LNCaP clone FGC (cell line): ENCODE results near the gene ABLIM1.

Experiments used
- DNase-seq: peaks from one replicate; pipeline ENCODE4 v3.0.0-alpha.2; 2011; ENCODE audit warnings: low read depth
- H3K4me3 ChIP-seq: 2 replicates; pipeline ENCODE4 v1.5.1; 2011; ENCODE audit warnings: mild to moderate bottlenecking, low read depth, low read length, control low read depth
- CTCF ChIP-seq: IDR thresholded peaks from 2 replicates; pipeline ENCODE4 v1.5.1; 2012; ENCODE audit warnings: mild to moderate bottlenecking; ENCODE audit not compliant: control insufficient read depth, insufficient read depth; ENCODE audit errors: extremely low read depth

The ABLIM1 gene

DNA sequence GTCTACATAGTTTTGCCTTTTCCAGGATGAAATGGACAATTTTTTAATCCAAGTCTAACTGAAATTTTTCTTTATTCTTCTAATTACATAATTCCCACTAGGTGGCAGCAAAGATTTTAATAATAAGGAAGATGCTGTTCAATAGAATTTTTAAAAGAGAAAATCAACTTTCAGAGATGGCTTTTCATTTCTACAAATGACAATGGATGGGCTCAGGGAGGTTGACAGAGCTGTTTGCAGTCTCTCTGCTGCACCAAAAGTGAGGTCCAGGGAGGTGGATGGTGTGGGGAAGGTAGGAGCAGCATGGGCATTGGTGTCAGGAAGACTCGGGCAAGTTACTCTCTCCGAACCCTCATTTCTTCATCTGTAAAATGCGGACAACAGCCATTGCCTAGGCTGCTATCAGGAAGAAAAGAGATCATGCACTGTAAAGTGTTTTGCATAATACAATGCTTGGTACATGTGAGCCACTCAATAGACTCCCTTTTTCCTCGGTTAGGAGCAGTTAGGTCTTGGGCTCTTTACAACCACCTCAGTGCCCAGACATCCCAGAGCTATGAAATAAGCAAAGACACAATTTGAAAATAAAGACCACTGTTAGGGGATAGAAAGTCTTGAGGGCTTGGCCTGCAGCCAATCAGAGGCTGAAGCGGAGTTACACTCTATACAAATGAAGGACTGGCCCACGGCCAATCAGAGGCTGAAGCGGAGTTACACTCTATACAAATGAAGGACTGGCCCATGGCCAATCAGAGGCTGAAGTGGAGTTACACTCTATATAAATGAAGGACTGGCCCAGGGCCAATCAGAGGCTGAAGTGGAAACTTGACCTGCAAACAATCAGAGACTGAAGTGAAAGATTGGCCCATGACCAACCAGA, 107.1 kb downstream of the ABLIM1 start:
- TF ChIP-seq CTCF, result 0 out of 2 replicates have a peak, but pooled peaks have one; percentile 3
- peak; percentile 79 for DNase-seq
- H3K4me3 ChIP-seq, result no peak overlapping the region

DNA sequence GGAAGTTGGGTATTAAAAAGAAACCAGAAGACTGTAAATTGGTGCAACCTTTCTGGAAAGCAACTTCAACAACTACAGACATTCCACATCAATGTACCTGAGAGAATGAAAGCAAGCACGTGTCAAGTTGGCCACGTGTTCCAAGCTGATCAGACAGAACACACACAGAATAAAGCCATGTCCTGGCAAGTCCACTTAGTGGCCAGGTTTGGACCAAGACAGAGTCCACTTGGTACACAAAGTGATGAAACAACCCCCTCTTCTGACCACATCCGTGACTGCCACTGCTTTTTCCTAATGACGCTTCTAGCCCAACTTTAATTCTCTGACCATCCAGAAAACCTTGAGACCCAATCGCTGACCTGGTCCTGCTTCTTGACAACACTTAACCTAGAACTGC, 109.4 kb downstream of the ABLIM1 start:
- no peak overlapping the region for H3K4me3 ChIP-seq
- peak; percentile 69 for DNase-seq
- peak; percentile 87 for TF ChIP-seq CTCF

GRCh38 chr10:114547514-114547913, 110.6 kb downstream of the ABLIM1 start:
- no peak for TF ChIP-seq CTCF
- DNase-seq, result no peak
- no peak overlapping the region for H3K4me3 ChIP-seq

GRCh38 chr10:114547056-114547455, 111.0 kb downstream of the ABLIM1 start:
- no peak for TF ChIP-seq CTCF
- no peak overlapping the region for H3K4me3 ChIP-seq
- no peak for DNase-seq

- no peak for TF ChIP-seq CTCF
- no peak for DNase-seq
- H3K4me3 ChIP-seq, result no peak overlapping the region
These were observed 112.3 kb downstream of the ABLIM1 start for GRCh38 chr10:114545819-114546218.

GRCh38 chr10:114545071-114545470, 113.0 kb downstream of the ABLIM1 start:
- TF ChIP-seq CTCF, result no peak
- DNase-seq, result no peak
- no peak overlapping the region for H3K4me3 ChIP-seq
